T-helper 2 cell (primary cell): ENCODE measurements around the gene BANP.
"Not testable (repeated sequence)": the region's sequence is repeated elsewhere in the genome, so short reads cannot be mapped to it uniquely, and the experiment has no call there.

Experiments used
- DNase-seq, 5 experiments: peaks; one replicate each; pipeline versions ENCODE4 v3.0.0 to v3.0.0-alpha.2; 2012 to 2022

BANP gene

DNA sequence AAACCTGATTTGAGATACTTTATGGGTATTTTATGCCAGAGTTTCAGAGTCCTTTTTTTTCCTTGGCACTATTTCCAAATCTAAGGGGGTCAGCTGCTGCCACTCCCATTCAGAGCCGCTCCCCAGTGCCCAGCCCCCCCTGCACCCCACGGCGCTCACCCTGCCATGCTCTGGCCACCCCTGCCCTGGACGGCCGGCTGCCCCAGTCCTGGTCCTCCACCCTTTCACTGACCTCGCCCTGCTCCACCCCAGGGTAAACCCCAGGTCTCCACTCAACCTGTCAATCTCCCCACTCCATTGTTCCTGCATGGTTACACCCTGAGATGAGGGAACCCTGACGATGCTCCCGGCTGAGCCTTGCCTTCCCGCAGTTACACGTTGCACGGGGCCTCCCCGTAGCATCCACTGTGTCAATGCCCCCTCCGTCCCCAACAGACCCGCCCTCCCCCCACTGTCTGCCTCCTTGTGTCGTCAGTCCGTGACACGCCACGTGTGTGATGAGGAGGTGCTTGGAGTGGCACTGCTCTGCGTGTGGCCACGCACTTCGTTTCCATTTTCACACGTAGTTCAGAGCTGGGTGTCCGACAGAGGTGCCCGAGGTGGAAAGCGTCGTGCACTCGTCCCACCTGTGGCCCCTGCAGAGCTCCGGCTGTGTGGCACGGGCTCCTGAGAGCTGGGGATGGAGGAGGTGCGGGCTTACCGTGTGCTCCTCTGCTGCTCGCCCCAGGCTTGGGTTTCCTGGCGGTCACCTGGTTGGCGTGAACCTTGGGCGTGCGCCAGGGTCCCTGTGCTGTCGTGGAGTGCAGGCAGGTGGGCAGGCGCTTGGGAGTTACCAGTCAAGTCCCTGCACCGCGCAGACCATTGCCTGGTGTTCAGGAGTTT, 116.5 kb downstream of the BANP start:
- DNase-seq, result no peak

DNA sequence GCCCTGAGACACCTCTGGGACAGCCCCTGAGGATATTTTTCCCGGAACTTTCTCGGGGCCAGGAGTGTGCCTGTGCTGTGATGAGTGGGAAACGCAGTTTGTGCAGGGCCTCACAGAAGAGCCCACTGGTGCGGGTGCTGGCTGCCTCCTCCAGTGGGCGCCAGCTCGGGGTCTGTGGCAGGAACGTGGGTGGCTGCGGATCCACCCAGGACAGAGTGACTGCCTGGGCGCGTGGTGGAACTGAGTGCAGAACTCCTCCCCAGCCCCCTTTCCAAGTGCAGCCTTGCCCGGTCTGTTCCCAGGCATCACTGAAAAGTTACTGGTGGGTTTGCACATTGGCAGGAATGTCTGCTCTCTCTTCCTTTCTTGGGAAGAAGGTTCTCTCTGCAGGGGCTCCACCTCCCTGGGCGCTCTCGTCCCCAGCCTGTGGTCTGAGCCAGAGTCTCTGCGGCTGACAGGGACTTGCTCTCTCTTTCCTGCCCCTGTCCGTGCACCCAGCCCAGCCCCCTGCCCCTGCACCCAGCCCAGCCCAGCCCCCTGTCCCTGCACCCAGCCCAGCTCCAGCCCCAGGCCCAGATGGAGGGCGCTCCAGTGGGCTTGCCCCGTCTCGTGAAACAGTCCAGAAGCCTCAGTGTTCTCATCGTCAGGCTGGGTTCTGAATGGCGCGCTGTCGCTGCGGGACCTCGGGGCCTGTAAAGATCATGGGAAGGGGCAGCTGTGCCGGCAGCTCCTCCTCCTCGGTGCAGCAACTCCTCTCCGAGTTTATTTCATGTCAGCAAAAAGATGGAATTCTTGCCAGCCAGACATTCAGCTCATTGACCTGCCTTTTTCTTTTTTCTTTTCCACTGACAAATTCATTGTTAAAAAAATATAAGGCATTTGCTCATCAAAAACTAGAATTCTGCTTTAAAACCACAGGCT, 117.5 kb downstream of the BANP start:
- no peak for DNase-seq

DNA sequence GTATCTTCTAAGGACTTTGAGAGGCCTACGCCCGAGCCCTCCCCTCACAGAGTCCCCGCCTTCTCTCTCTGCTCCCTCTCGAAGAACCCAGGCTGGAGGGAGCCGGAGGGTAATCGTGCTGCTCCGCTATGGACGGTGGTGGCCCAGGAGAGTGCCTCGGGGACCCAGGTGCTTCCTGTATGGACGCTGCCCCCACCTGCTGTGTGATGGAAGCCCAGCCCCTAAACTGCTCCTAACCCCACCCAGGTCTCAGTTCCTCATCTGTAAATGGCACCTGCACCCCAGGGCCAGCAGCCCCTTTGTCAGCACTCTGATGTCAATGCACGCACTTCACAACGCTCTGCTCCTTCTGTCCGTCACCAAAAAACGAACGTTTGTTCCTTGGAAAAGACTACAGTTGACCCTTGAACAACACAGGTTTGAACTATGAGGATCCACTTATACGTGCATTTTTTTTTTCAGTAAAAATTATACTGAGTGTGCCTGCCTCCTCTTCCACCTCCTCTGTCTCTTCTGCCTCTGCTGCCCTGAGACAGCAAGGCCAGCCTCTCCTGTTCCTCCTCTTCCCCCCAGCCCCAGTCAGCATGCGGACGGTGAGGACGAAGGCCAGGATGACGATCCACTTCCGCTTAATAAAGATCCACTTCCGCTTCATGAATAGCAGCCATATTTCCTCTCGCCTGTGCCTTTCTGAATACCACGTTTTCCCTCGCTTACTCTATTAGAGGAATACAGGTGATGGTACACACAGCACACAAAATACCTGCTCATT, 118.3 kb downstream of the BANP start:
- no peak for DNase-seq

DNA sequence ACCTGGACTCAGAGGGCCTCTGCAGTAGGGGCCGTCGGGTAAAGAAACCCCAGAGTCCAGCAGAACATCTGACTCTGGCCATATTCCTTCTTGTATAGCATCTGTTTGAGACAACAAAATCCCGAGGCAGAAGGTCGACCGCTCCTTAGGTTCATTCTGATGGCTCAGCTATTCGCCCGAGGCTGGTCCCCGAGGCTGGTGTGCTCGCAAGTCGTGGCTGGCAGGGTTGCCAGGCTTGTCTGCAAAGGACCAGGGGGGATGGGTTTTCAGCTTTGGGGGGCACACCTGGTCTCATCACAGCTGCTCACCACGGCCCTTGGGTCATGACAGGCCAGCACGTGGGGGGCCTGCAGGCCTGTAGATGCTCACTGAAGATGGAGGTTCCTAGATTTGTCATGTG, 119.1 kb downstream of the BANP start:
- no peak for DNase-seq

DNA sequence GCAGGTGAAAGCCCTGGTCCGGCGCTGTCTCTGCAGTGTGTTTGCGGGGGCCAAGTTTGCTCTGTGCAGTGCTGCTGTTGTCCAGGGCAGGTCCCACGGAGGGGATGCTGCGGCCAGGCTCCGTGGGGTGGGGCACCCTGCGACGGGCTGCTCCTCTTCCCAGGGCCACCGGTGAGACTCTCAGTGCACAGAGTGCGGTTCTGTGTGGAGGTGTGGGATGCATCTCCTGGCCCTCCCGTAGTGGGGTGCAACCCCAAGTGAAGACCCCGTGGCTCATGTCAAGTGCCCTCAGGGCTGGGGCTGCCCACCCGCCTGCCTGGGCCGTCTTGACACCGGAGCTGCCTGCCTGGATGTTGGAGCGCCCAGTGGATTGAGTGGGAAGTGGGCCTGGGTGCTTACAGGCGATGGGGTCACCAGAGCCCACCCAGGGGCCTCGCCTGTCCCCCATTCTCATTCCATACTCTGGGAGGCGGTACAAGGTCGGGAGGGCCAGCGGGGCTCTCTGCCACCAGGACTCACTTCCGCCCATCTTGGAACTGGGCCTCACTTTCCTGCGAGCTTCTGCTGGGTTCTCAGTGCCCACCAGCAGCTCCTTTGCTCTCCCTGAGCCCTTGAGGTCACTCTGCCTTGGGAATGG, 119.9 kb downstream of the BANP start:
- no peak for DNase-seq

DNA sequence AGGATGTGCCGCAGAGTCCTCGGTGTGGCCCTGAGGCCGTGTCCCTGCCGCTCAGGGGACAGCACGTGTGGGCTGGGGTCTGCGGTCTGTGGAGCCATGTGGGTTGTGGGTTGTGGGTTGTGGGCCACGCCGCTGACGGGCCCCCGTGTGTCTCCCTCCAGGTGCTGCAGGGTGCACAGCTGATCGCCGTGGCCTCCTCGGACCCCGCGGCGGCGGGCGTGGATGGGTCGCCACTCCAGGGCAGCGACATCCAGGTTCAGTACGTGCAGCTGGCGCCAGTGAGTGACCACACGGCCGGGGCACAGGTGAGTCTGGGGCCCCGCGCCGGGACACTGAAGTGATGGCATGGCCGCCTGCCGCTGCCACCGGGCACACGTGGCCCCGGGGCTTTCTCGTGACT, 120.7 kb downstream of the BANP start:
- no peak for DNase-seq

DNA sequence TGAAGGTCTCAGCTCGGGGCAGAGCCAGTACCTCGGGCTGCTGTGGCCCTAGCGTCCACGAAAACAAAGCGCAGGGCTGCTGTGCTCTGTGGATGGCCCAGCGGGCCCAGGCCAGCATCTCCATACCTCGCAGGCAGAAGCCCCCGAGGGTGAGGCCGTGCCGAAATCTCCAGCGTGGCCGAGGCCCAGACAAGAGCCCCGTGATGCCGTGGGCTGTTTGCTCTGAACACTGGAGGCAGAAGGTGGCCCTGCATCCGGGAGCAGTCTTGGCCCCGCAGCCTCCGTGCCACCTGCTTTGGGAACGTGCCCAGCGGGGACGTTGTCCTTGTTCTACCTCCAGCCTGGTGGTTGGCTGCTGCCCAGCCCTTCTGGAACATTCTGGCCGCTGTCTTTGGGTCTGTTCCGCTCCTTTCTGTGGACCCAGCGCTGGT, 121.4 kb downstream of the BANP start:
- no peak for DNase-seq

DNA sequence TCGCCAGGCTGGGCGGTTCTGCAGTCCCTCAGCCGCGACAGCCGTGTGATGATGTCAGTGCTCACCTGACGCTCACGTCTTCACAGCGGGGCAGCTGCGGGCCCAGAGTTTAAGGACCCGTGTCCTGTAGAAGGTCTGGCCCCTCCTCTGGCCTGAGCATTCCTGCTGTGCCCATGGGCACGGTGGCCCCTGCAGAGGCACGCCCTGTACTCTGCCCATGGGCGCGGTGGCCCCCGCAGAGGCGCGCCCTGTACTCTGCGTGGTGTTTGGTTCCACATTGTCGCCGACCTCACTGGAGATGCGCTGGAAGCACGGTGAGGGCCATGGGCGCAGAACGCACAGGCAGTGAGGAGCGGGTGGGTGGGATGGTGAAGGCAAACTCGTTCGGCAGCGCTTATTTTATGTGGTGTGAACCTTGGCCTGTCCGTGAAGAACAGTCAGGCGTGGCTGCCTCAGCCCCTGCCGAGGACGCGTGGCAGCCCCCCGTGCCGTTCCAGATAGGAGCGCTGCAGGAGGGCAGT, 122.0 kb downstream of the BANP start:
- no peak for DNase-seq

DNA sequence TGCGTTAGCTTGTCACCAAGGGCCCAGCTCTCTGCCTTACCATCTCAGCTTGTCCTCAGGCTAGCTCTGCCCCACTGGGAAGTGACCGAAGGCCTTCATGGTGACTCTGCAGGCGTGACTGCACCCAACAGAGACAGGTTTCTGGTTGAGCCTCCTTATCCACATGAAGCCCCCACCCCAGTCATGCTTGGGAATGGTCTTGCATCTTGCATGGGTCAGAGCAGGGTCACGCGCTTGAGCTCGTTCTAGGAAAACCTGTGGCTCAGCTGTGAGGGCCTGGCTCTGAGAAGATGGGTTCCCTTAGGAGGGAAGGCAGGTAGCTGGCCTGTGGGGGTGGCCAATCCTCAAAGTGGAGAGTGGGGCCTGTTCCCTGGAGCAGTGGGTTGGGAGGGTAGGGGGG, 122.8 kb downstream of the BANP start:
- no peak for DNase-seq

DNA sequence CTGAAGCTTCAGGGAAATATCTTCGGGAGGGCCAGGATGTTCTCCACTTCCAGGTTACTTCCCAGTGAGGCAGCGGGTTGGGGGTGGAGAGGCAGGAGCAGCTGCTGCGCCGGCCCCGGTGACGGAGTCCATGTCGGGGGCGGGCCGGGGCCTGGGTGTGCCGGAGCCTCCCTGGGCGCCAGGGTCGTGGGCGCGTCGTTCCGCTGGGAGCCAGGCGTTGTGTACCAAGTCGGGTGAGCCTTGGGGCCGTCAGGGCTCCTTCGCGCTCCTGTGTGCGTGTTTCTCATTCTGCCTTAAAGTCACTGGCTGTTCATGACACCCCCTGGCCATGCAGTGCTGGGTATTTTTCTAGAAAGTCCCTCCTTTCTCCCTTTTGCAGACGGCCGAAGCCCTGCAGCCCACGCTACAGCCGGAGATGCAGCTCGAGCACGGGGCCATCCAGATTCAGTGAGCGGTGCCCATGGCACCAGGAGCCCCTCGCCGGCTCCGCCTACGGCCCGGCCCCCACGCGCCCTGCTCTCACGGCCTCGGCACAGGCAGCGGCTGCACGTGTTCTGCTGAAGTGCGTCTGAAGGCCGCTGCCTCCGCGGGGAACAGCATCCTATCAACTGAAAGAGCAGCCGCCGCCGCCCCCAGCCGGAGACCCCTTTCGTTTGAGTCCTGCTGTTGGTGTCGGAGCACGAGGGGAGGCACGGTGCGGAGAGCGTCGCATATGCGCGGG, 125.1 kb downstream of the BANP start:
- no peak for DNase-seq

DNA sequence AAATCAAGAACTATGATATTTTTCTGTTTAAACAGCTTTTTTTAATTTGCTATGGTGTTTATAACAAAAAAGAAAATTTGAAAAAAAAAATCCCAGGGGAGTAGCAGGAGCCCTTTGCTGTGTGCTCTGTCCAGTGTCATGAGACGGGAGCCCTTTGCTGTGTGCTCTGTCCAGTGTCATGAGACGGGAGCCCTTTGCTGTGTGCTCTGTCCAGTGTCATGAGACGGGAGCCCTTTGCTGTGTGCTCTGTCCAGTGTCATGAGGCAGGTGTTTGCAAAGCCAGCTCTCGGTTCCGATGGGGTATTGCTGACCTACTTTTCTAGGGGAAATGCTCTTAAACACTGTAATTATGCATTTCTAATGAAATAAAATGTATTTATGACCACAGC, 125.7 kb downstream of the BANP start:
- DNase-seq, result not testable (repeated sequence)

DNA sequence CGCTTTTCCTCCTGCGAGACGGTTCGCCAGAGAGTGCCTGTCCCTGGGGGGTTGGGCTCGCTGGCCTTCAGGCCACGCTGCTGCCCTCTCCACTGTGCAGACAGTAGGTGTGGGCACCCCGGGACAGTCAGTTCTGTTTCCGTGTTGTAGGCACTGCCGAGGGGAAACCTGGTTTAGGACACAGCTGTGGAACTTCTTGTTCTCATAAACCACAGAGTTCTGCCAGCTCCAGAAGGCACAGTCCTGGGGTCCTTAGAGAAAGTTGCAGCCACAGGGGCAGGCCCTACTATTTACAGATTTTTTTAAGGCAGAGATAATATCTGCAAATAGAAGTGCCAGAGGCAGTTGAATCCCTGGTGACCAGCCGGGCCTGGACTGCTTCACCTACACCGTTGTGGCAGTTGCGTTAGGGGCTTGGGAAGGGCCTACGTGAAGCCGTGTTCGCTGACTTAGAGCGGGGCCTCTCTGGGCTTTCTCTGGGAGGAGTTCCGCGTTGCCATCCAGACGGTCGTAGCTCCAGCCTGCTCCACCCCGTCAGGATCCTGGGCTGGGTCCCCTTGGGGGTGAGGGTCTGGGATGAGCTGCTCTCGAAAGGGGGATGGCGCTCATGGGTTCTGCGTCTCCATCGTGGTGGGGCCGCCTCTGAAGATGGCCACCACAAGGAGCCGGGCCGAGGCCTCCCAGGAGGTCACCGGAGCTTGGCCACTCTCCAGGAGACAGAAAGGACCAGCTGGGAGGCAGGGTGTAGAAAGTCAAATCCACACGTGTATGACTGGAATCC, 126.3 kb downstream of the BANP start:
- DNase-seq, result no peak

DNA sequence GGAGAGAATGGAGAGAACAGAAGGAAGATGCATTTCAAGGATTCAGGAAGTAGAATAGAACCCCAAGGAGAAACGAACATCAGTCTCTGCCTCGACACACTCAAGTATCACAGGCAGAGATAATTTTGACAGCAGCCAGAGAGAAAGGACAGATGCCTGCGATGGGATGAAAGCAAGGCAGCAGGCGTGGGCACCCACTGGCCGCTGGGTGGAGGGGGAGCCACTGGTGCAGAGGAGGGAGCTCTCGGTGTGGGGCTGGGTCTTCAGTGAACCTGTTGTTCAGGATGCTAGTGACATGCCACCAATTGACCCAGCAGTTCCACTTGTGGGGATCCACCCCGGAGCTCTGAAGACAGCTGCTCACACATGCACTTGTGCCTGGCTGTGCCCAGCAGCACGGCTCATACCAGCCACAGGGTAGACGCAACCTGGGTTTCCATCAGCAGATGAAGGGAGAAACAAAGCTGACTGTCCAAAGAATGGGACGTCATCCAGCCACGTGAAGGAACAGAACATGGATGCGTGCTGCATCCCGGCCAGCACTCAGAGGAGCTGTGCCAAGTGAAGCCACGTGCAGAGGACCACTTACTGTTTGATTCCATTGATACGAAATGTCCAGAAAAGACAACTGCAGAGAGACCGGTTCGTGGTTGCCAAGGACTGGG, 127.0 kb downstream of the BANP start:
- DNase-seq, result no peak

DNA sequence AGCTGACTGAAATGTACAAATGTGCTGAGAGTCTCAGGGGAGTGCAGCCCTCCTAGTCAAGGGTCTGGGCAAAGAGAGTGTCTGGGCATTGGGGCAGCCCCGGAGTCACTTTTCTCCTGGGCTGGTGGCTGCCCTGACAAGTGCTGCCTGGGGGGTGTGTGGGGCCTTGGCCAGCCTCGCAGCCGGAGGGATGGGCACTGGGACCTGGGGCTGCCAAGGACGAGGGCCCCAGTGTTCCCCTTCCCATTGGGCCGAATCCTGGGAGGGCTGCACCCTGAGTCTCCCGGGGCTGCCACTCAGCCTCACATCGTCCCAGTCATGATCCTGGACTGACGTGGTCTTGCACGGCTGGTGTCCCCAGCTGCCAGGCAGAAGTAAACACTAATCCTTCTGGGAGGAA, 132.3 kb downstream of the BANP start:
- no peak for DNase-seq

DNA sequence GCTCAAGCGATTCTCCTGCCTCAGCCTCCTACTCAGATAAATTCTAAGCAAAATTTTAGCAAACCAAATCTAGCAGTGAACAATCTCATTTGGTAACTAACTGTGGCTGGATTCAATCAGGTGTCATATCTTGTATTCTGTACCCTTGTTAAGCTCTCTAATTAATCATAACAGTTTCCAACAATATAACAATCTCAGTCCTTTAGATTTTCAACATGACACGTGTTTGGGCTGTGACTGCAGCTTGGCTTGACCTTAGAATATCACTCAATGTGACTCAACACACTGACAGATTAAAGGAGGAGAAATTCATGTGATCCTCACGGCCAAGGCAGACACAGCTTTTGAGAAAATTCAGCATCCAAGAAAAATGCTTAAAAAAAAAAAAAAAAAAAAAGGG, 133.6 kb downstream of the BANP start:
- no peak for DNase-seq

DNA sequence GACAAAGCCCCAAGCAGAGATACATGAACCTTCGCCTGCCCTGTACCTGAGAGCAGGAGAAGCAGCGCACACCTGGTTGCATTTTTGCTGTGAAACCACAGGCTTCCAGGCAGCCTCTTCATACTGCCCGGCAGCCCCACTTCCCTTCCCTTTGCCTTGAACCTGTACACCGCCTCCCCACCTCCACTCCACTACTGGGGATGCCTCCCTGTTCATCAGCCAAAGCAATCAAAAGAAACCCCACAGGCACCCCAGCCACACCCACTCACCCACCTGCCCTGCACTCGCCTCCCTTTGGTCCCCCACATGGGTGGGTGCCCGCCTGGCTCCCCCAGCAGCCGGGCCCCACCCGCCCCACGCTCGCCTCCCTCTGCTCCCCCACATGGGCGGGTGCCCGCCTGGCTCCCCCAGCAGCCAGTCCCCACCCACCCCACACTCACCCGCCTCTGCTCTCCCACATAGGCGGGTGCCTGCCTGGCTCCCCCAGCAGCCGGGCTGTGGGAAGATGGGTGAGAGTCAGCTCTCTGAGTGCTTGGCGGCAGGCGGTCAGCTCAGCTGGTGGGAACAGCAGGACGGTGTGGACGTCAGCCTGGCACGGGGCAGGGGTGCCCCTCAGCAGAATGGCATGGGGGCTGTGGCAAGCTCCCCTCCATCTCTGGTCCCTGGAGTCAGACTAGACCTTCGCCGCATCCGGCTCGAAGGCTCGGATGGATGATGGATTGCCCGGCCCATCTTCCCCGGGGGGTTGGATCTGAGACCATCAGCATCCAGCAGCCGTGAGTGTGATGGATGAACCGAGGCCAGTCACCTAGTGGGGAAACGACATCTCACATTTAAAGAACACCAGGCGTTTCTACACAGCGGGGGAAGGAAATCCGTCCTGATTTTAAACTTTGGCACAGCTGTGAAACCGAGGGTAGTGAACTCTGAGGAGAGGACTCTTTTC, 135.6 kb downstream of the BANP start:
- DNase-seq, result no peak

DNA sequence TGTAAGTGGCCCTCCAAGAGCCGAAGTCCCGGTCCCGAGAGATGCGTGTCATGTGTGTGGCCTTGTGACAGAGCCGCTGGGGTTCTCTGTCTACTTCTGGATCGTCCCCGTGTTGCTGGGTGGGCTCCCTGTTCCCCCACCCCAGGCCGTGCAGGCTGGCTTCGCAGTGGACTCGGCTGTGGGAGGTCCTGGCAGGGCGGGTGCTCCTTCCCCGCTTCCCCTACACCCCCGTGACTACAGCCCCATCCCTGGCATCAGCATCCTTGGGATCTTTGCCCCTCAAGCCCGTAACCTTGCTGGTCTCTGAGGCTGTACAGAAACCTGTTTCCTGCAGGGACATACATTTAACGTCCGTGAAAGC, 136.3 kb downstream of the BANP start:
- no peak for DNase-seq

DNA sequence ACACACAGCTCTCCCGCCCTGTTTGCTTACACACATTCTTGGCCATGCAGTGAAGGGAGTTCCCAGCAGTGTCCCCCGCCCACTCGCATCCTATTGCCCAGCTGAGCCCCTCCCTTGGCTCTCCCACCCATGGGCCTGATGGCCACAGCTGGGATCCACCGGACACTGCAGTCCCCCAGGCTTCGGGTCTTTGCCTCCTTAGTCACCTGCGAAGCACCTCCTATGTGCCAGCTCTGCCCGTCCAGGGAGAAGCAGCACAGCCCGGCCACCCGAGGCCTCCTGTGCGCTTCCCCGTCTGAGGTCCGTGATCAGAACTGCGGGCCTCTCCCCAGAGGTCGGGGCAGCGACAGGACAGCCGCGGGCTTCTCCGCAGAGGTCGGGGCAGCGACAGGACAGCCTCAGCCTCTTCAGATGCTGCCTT, 136.9 kb downstream of the BANP start:
- DNase-seq, result no peak

DNA sequence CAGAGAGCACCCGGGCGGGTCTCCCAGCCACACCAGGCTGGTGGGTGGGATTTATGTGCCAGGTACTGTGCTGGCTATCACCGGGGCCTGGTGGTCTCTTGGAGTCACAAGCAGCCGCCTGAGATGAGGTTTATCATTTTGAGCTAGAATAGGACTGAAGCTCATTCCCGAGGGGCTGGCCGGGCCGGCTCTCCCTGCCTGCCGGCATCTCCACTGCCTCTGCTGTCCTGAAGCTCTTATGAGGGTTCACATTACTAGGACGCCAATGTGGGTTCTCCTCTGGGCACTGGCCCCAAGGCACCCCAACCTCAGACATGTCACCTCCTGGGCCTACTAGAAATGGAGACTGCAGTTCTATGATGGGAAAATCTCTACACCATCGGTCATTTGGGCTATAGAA, 137.4 kb downstream of the BANP start:
- not testable (repeated sequence) for DNase-seq
